Ammon's horn (tissue), 1 donor: ENCODE results near the gene SLC35G2.
A peak's percentile ranks its signal among the peaks of the same experiment; 100 is the strongest.
"Not testable (repeated sequence)": the region's sequence is repeated elsewhere in the genome, so short reads cannot be mapped to it uniquely, and the experiment has no call there.

ENCODE experiments used
- DNase-seq: peaks from one replicate; pipeline ENCODE4 v3.0.0-alpha.2; 2016; ENCODE audit warnings: low spot score

Gene SLC35G2

GRCh38 chr3:136818769-136819391 is at the start of gene SLC35G2:
Gene SLC35G2 (plus strand): TSS chr3:136819126. CDS start chr3:136854461, 35,335 bp downstream.
- DNase-seq = peak; percentile 62

GRCh38 chr3:136772709-136773108 is 46.2 kb upstream of the SLC35G2 start:
- DNase-seq = no peak

GRCh38 chr3:136778865-136779264 is 40.1 kb upstream of the SLC35G2 start:
- no peak for DNase-seq

GRCh38 chr3:136780741-136781140 is 38.2 kb upstream of the SLC35G2 start:
- DNase-seq = no peak

GRCh38 chr3:136783708-136784191 is 35.2 kb upstream of the SLC35G2 start:
- no peak for DNase-seq

- peak; percentile 39 for DNase-seq
Measured at GRCh38 chr3:136787349-136787748, 31.6 kb upstream of the SLC35G2 start.

GRCh38 chr3:136788154-136788553 is 30.8 kb upstream of the SLC35G2 start:
- DNase-seq = no peak

GRCh38 chr3:136789976-136790375 is 28.9 kb upstream of the SLC35G2 start:
- DNase-seq = no peak

GRCh38 chr3:136790786-136791185 is 28.1 kb upstream of the SLC35G2 start:
- DNase-seq = no peak

- DNase-seq = peak; percentile 38
Measured at GRCh38 chr3:136792556-136793330, 26.2 kb upstream of the SLC35G2 start.

GRCh38 chr3:136801146-136801545 is 17.8 kb upstream of the SLC35G2 start:
- DNase-seq = not testable (repeated sequence)

GRCh38 chr3:136802481-136802996 is 16.4 kb upstream of the SLC35G2 start:
- DNase-seq = peak; percentile 31

GRCh38 chr3:136804141-136804540 is 14.8 kb upstream of the SLC35G2 start:
- DNase-seq = no peak

GRCh38 chr3:136804813-136805212 is 14.1 kb upstream of the SLC35G2 start:
- DNase-seq = no peak

GRCh38 chr3:136805795-136806194 is 13.1 kb upstream of the SLC35G2 start:
- peak; percentile 11 for DNase-seq

- no peak for DNase-seq
Measured at GRCh38 chr3:136811701-136812100, 7.2 kb upstream of the SLC35G2 start.

- DNase-seq = peak; percentile 57
Measured at GRCh38 chr3:136817448-136817847, 1.5 kb upstream of the SLC35G2 start.

- peak; percentile 16 for DNase-seq
Measured at GRCh38 chr3:136818191-136818768, 646 bp upstream of the SLC35G2 start.

GRCh38 chr3:136819392-136819730 is 435 bp downstream of the SLC35G2 start:
- peak; percentile 28 for DNase-seq

- DNase-seq = peak; percentile 50
Measured at GRCh38 chr3:136819731-136820679, 1.1 kb downstream of the SLC35G2 start.

- no peak for DNase-seq
Measured at GRCh38 chr3:136831461-136831860, 12.5 kb downstream of the SLC35G2 start.
